Measurements from ENCODE around the gene LYZL6. TPM values are rescaled to one million over a fixed set of nuclear protein-coding genes. Genes with fewer than 3 reads are reported as not detected.
A peak's percentile ranks its signal among the peaks of the same experiment; 100 is the strongest.

The LYZL6 gene
- total RNA-seq = not detected

DNA sequence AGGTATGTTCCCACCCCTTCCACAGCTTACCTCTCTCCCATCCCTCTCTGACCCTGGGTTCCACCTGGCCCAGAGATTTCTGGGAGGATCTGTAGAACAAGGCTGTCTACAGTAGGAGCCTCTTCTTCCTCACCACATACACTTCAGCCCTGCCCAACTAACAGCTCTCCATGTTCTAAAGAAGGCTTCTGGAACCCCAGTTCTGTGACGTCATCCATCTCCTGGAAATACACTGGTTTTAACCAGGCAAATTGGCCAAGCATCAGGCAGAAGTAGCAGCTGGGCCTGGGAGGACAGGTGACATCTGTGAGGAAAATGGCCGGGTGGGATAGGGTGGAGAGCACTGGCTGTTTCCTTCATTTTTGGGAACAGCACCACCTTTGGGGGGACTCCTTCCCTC, at the start of gene LYZL6:
Gene LYZL6, minus strand, starts transcription at position 177 of the 400 bp plus-strand sequence. CDS start 4,357 bp downstream, outside the sequence.
- ATAC-seq = no peak

DNA sequence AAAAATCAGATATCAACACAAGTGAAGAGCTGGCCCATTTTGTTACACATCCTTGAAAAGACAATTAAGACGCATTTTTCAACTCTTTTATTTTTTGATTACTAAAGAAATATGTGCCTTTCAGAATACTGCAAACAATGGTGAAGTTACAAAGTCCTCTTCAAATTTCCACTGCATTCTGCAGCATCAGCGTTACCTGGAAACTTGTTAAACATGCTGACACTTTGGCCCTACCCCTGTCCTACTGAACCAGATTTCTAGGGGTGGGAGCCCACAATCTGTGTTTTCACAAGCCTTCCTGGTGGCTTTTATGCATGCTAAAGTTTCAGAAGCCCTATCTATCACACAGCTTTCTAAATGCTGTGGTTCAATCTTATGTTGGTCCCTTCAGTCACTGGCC, 47.6 kb upstream of the LYZL6 start:
- no peak for ATAC-seq

DNA sequence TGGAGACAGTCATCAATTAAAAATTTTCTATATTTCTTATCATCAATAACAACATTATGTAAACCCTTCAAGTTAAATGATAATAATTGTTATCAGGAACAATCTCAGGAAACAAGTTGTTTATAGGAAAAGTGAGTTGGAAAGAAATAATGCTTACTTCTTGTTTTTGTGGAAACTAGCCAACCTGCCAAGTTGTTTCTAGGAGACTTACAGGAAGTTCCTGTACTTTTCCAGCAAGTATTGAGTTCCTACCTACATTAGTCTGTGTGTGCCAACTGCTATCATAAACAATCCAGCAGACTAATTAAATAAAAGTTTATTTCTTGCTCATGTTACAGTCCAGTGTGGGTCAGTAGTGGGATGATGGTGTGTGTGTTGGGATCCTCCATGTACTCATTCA, 44.7 kb upstream of the LYZL6 start:
- no peak for ATAC-seq

DNA sequence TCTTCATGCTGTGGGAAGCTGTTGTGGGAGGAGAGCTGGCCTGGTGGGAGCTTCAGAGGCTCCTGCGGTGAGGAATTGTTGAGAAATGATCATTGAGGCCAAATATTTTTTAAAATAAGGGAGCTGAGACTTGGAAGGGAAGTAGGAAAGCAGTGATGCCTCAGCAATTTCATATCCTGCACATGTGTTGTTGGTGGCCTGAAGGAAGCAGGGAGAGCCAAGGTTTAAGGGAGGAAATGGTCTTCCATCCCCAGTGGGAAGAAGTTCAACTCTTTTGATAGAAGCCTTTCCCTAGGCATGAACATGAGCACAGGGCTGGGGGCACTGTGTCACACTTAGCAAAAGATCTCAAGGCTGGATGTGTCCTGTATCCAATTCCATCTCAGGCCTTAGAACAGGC, 43.1 kb upstream of the LYZL6 start, which contains the start of gene CCL14:
Gene CCL14, minus strand, starts transcription at position 87 of the 400 bp plus-strand sequence. Its CDS starts 80 bp downstream, at position 7.
- ATAC-seq = no peak

DNA sequence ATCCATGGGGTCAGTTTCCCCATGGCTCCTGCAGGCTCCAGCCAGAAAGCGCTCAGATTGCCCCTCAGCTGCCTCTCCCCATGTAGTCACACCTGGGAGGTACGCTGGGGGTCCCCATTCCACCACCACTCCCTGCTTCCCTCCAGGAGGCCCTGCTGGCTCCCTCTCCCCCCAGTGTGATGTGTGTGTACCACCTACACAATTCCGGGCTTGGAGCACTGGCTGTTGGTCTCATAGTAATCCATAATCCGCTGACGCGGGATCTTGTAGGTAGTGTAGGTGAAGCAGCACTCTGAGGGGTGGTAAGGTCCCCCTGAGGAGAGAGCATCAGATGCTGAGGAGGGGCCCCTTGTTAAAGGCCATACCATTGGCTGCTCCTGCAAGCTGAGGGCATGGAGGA, 40.6 kb upstream of the LYZL6 start:
- no peak for ATAC-seq

GRCh38 chr17:35982409-35983191, 39.1 kb upstream of the LYZL6 start:
- no peak for ATAC-seq

- ATAC-seq = no peak
Measured at GRCh38 chr17:35981908-35982330, 38.4 kb upstream of the LYZL6 start.

- ATAC-seq = no peak
Measured at GRCh38 chr17:35981246-35981645, 37.7 kb upstream of the LYZL6 start, which contains the start of gene CCL16. Gene CCL16, minus strand, starts transcription at chr17:35981497. Its CDS starts 77 bp downstream, at chr17:35981420.

DNA sequence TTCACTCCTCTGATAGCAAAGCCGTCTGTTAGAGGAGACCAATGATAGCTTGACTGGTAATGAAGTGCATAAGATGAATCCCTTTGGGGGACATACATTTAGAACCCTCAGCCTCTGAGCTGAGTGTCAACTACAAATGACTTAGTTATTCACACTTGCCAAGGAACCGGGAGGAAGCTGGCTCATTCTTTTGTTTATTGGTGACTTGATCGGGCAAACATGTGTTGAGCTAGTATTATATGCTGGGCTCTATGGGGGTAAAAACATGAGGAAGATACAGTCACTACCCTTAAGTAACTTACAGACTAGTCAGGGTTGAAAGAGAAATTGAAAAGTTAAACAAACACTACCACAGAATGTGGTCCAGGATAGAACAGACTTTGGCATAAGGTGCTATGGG, 34.8 kb upstream of the LYZL6 start:
- no peak for ATAC-seq

GRCh38 chr17:35977509-35977908, 34.0 kb upstream of the LYZL6 start:
- no peak for ATAC-seq

GRCh38 chr17:35973333-35974260, 30.1 kb upstream of the LYZL6 start:
- ATAC-seq = peak; percentile 21

- no peak for ATAC-seq
Measured at GRCh38 chr17:35972945-35973332, 29.4 kb upstream of the LYZL6 start.

GRCh38 chr17:35972535-35972934, 29.0 kb upstream of the LYZL6 start:
- ATAC-seq = no peak

- ATAC-seq = no peak
Measured at GRCh38 chr17:35972066-35972465, 28.6 kb upstream of the LYZL6 start.

GRCh38 chr17:35969558-35970380, 26.3 kb upstream of the LYZL6 start:
- peak; percentile 68 for ATAC-seq

DNA sequence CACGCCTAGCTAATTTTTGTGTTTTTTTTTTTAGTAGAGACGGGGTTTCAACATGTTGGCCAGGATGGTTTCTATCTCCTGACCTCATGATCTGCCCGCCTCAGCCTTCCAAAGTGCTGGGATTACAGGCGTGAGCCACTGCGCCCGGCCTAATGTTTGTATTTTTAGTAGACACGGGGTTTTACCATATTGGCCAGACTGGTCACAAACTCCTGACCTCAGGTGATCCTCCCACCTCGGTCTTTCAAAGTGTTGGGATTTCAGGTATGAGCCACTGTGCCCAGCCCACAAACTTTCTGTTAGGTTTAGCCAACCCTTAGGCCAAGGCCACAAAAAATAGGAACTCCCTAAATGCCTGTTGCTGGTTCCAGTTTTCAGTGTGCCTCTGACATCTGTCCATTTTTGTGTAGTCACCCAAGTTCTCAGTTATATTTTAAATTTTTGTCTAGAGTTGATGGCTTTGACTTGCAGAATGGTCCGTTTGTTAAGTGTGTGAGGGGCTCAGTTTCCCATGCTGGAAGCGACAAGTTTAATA, 25.1 kb upstream of the LYZL6 start:
- ATAC-seq = no peak

DNA sequence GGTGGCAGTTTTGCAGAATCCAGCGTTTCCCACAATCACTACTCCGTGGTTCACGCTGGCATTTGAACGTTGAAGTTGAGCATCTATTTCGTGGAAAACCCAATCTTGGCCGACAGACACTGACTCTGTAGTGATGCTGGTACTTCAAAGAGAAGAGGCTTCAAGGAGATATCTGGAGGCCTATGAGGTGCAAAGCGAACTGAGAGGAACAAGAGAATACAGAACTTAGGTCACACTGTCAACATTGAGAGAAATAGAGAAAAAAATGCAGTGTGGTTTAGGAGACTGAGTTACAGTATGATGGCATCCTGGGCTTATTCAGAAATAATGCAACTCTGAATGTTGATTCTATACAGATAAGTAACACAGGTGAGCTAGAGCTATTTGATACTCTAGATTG, 21.8 kb upstream of the LYZL6 start:
- no peak for ATAC-seq

- no peak for ATAC-seq
Measured at GRCh38 chr17:35963663-35964062, 20.1 kb upstream of the LYZL6 start.

- no peak for ATAC-seq
Measured at GRCh38 chr17:35953720-35954119, 10.2 kb upstream of the LYZL6 start.

DNA sequence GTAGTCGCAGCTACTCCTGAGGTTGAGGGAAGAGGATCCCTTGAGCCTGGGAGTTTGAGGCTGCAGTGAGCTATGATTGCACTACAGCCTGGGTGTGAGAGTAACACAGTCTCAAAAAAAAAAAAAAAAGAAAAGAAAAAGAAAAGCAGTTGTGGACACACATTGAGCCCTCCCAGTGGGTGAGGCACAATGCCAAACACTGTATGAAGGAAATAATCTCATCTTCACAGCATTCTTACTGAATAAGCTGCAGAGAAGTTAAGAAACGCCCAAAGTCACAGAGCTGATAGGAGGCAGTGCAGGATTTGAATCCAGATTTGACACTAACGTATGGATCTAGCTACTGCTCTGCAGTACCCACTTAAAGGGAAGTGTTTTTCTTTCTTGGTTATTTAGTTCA, 5.9 kb upstream of the LYZL6 start:
- ATAC-seq = no peak

GRCh38 chr17:35948092-35948491, 4.6 kb upstream of the LYZL6 start:
- ATAC-seq = no peak

DNA sequence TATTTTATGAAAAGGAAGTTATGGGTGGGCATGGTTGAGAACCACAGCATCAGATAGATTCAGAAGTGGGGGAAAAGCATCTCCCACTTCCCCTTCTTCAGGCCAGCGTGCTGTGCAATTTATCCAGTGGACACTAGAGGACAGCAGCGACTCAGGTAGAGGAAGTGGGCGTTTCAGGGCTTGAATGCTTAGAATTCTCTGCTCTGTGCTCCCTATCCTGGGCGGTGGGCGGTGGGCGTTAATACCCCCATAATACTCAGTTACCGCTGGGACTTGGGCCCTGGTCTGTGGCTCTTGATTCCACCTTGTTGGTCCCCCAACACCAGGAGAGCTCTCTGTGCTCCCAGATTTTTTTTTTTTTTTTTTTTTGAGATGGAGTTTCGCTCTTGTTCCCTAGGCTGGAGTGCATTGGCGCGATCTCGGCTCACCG, 3.7 kb upstream of the LYZL6 start:
- ATAC-seq = peak; percentile 55
